NCI-H1417 (cell line): ENCODE measurements around the gene RHOD.

Source experiments
- DNase-seq, 3 experiments: peaks; one replicate each; lab custom pipeline; 2025; lab: John Stamatoyannopoulos, UW

RHOD gene

DNA sequence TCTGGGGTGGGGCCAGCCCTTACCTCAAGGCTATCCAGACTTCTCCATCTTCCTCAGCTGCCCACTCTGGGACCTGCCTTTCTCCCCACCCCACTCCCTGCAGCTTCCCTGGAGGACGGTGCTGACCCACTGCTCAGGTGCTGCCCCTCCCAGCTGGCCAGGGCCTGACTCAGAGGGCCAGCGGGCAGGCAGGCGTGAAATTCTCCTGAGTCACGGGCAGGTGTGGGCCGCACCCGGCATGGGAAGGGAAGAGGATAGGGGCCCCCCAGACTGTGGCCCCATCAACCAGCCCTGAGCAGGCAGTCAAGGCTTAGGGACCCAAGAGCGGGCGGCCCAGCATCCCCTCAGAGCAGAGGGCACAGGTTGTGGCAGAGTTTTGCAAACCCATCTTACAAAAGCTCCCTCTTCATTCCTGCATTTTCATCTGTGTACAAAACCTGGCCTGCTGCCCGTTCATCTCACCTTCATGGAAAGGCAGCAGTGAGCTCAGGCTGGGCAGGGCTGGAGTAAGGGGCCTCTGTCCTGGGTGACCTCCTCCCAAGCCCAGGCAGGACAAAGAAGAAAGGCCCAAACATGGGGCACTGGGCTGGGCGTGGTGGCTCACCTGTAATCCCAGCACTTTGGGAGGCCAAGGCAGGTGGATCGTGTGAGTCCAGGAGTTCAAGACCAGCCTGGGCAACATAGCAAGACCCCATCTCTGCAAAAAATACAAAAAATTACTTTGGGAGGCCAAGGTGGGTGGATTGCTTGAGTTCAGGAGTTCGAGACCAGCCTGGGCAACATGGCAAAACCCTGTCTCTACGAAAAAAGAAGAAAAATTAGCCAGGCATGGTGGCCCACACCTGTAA, 6.1 kb downstream of the RHOD start:
- no peak for DNase-seq

DNA sequence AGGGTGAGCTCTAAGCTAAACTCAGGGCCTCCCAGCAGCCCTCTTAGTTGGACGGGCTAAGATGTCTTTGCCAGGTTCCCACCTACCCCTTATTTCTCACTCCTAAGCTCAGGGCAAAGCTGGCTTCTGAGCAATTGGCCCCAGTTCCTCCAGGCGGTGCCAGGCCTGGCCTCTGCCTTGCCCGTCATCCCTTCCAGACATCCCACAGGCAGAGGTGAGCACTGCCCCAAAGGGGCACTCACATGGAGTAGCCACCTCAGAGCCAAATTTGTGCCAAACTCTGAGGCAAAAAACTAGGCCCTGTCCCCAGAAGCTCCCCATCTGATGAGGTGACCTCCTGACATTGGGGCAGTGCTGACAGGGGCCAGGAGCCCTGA, 9.7 kb downstream of the RHOD start:
- DNase-seq, result no peak

DNA sequence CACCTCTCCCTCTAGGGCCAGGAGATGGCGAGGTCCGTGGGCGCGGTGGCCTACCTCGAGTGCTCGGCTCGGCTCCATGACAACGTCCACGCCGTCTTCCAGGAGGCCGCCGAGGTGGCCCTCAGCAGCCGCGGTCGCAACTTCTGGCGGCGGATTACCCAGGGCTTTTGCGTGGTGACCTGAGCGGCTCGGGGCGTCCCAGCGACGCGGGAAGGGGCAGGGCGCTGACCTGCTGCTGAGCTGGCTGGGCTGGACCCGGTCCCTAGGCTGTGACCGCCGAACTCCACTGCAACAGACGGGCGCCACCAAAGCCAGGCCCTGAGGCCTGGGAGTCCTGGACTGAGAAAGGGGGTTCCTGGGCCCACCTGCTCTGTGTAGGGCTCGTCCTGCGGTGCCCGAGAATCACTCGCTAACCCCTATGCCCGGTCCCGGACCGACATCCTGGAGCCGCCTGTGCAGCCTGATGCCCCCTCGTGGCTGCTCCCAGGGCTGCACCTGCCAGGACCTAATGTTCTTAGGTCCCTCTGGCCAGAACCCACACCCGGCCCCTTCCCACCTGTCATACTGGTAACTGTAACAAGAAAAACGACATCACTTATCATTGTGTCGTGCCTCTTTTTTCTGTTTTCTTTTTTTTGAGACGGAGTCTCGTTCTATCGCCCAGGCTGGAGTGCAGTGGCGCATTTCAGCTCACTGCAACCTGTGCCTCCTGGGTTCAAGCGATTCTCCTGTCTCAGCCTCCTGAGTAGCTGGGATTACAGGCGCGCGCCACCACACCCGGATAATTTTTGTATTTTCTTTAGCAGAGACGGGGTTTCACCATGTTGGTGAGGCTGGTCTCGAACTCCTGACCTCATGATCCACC, 15.0 kb downstream of the RHOD start:
- DNase-seq, result peak in 2 of 3 experiments; percentile 28 to 50

DNA sequence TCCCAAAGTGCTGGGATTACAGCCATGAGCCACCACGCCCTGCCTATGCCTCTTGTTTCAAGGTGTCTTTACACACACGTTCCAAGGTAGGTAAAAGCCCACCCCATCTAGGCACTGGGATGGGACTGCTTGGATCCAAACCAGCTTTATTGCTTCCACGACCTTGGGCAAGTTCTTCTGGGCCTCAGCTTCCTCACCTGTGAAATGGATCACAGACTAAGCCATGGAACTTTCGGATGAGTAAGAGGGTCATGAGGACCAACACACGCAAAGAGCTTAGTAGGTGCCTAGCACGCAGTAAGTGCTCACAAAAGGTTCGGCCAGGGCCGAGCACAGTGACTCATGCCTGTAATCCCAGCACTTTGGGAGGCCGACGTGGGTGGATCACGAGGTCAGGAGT, 15.6 kb downstream of the RHOD start:
- DNase-seq, result no peak

DNA sequence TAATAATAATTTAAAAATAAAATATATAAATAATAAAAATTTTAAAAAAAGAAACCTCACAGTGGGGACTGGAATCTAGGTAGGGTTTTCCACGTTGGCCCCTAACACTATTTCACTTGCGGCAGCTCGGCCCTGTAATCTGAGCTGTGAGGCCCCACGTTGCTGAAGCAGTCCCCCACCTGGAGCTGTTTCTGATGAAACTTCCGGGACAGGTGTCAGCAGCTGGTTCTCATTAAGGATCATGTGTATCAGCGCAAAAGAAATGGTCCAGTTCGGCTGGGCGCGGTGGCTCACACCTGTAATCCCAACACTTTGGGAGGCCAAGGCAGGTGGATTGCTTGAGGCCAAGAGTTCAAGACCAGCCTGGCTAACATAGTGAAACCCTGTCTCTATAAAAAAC, 17.3 kb downstream of the RHOD start:
- no peak for DNase-seq

DNA sequence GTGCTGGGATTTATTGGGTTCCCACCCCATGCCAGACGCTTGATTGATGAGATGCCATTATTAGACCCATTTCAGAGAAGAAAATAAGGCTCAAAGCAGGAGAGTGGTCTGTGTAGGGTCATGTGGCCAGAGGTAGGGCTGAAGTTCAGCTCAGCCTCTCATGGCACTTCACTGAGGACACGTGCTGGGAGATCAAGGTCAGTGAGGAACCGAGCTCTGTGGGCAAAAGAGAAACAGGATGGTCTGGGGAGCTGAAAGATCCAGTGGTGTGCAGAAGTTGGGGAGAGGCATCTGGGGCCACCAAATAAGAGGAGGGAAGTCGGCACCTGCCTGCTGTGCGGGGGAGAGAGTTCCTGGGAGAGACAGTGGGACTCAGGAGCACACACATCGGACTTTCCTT, 19.6 kb downstream of the RHOD start:
- no peak for DNase-seq

DNA sequence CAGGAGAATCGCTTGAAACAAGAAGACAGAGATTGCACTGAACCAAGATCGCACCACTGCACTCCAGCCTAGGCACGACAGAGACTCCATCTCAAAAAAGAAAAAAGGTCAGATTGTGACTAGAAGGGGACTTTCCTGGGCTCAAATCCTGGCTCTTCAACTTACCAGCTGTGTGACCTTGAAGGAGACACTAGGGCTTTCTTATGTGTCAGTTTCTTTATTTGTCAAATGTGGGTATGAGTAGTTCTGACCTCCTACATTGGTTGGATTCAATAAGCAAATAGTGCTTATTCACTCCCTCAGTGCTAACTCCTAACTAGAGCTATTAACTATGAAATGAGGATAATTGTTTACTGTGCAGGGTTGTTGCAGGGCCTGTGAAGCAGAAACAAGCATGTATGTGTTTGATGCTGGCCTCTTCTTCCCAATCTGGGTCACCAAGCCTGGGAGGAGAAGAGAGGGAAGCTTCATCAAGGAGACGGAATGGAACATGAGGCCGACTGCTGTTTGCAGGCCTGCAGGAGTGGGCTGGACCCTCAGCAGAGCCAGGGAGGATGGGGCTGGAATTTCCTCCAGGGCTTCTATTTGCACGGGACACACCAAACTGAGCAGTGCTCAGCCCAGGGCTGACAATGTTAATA, 22.5 kb downstream of the RHOD start:
- DNase-seq, result no peak

DNA sequence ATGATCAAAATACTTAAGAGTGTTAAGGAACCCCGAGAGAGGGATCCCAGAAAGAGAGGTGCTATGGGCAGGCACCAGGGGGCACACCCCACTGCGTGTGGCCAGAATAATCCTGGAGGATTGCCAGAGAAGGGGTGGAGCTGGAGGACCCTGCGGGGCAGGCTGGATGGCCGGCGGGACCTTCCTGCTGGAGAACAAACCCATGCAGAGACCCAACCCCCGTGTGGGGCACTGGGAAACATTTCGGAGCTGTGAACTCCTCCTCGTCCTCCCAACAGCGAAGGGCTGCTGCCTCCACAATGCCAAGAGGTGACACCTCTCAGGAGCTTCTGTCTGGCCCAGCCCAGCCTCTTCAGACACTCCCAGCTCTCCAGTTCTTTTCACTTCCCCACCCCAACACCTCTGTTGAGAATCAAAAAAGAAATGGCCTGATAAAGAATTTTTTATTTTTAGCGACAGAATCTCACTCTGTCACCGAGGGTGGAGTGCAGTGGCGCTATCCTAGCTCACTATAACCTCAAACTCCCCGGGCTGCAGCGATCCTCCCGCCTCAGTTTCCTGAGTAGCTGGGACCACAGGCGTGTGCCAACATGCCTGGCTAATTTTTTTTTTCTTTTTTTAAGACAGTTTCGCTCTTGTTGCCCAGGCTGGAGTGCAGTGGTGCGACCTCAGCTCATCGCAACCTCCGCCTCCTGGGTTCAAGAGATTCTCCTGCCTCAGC, 25.6 kb downstream of the RHOD start:
- DNase-seq, result no peak

DNA sequence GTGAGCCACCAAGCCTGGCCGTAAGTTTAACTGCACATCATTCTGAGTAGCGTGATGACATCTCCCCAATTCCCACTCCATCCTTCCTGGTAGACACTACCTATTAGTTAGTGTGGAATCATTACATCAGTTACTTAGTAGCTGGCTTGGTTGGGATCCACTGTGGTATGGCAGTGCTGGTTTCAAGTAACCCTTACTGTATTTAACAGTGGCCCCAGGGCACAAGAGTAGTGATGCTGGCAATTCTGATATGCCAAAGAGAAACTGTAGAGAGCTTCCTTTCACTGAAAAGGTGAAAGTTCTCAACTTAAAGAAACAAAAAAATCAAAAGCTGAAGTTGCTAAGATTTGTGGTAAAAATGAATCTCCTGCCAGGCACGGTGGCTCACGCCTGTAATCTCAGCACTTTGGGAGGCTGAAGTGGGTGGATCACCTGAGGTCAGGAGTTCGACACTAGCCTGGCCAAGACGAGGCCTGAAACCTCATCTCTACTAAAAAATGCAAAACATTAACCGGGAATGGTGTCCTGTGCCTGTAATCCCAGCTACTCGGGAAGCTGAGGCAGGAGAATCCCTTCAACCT, 27.2 kb downstream of the RHOD start:
- DNase-seq, result no peak

DNA sequence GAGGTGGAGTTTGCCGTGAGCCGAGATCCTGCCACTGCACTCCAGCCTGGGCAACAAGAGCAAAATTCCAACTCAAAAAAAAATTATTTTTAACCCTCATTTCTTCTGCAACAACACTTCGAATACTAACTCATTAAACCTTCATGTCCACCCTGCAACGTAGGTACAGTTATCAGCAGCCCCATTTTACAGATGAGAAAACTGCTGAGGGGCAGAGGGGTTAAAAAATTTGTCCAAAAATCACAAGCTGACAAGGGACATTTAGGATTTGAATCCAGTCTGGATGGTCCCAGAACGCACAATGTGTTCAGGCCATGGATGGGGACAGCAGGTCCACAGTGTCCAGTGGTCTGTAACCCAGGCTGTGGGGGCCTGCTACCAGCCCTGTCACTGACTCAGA, 29.0 kb downstream of the RHOD start:
- DNase-seq, result no peak

DNA sequence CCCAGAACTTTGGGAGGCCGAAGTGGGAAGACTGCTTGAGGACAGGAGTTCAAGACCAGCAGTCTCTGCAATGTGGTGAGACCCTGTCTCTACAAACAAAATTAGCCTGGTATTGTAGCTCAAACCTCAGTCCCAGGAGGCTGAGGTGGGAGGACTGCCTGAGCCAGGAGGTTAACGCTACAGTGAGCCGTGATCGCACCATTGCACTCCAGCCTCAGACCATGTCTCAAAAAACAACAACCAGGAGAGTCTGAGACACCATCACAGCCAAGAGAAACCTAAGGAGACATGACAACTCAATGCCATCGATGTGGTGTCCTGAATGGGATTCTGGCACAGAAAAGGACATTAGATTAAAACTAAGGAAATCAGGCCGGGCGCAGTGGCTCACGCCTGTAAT, 34.1 kb downstream of the RHOD start:
- no peak for DNase-seq

DNA sequence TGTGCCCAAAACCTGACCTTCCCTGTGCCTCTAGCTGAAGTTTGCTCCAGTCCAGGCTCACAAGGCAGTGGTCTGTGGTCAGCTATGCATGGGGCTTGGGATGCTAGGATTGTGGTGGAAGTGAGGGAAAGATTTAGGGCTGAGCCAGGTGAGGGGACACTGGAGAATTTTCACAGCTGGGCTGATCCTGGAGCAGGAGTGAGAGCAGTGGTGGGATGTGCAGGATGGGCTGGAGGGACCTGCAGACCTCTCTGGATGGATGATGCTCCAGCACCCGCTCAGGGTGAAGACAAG, 38.5 kb downstream of the RHOD start:
- DNase-seq, result no peak

DNA sequence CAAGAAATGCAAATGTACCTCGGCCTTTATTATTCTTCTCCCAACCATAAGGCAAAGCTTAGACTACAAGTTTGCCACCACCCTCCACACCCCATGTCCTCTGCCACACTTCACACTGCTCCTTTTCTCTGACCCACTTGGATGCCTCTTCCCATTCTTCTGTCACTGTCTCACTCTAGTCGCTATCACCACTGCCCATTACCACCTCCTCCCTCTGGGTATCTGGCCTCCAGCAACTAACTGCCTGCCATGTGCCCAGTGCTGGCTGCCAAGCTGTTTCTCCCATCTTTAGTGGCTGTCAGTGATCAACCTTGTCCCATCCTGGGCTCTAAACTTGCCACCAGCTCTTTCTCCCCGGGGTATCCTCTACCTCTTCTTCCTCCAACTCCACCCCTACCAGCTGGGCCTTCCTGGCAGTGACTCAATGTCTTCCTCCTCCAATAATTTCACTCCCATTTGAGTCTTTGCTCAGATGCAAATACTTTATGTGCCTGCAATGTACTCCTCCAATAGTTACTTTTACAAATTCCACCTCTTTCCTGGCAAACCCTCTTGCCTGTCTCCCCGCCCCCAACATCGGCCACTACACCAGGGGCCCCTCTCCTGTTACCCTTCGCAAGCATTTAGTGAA, 42.3 kb downstream of the RHOD start:
- no peak for DNase-seq

DNA sequence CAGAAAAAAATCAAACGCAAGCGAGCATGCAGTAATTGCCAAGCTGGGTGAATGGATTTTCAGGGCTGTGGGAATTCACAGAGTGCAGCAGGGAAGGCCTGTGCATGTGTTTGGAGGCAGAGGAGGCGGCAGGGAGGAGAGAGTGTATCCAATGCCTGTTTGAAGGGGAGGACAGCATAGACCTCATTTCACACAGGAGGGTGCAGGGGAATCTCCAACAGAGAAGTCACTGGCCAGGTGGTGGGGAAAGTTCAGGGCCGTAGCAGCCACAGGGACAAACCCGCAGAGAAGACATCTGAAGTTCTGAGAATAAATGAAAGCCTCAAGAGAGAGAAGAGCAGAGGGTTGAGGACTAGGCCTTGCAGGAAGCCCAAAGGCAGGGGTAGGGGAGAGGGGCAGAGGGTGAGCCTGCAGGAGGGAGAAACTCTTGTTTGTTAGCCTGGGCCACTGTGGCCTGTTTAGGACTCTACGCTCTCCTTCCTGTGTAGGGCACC, 43.2 kb downstream of the RHOD start:
- DNase-seq, result no peak

DNA sequence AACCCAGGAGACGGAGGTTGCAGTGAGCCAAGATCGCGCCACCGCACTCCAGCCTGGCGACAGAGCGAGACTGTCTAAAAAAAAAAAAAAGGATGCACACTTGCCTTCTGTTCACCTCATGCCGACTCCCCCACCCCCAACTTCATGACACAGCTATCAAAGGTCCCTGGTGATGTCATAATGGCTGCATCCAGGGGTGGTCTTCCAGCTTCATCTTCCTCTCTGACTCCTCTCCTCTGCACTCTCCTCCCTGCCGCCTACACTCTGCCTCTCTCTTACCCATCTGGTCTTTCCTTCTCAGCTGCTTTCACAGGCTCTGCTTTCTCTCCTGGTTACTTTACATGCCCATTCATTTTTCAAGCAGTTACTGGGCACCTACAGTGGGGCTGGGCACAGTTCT, 46.0 kb downstream of the RHOD start:
- no peak for DNase-seq

DNA sequence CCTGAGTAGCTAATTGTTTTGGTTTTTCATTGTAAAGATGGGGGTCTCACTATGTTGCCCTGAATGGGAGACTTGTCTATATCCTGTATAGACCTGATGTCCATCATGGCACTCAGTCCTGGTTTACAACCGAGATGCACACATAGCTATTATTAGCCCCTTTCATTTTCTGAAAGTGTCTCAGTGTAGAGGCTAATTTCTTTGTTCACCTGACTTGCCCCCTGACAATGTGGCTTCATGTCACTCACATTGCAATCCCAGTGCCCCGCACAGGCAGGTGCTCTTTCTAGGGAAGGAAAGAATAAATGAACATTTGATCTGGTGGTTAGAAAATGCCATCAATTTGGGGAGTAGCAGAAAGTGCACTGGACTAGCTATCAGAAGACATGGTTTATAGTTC, 49.3 kb downstream of the RHOD start:
- DNase-seq, result no peak

DNA sequence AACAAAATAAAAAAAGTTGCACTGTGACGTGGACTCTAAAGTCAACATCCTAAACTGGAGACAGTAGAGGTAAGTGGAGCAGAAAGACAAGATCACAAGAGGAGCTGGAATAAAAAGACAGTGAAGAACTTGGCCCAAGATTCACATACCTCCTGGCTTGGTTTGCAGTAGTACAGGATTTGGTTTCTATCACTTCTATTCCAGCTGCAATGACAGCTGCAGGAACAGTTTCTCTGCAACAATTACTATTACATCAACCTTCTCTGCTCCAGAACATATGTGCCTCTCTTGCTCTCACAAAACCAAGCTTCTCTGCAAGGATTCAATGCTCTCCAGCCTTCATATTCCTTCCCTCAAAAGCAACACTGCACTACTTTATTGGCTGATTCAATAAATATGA, 54.6 kb downstream of the RHOD start:
- DNase-seq, result no peak

DNA sequence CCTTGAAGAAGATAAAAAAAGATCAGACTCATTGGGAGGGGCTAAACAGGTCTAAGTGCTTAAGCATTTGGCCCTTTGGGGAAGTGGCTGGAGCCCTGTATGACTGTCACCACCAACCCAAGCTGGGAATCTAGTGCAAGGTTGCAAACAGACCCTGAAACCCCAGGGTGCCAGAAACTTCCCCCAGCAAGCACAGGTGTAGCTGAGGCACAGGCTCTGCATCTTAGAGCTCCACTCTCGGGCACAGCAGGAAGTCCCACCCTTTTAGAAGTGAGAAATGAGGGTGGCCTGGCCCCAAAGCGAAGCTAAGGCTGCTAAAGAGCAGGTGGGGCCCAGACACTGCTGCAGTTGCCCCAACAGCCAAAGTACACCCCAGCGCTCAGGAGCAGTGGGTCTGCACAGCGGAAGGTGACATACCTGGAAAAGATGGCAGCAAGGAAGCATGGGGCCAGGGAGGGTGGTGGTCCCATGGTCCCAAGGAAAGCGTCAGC, 56.6 kb downstream of the RHOD start:
- DNase-seq, result no peak

DNA sequence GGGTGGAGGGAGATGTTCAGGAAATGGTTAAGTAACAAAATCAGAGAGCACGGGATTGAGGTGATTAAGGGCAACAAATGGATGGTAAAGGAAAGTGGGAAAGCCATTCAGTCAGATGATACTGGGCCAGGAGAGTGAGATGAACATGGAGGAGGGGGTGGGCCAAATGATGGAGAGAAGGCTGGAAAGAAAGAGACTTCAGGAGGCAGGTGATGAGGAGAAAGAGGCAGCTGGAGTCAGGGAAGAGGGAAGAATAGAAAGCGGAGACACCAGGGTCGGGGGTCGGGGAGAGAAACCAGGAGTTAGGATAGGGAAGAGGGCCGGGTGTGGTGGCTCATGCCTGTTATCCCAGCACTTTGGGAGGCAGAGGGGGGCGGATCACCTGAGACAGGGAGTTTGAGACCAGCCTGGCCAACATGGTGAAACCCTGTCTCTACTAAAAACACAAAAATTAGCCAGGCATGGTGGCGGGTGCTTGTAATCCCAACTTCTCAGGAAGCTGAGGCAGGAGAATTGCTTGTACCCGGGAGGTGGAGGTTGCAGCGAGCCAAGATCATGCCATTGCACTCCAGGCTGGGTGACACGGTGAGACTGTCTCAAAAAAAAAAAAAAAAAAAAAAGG, 57.7 kb downstream of the RHOD start:
- DNase-seq, result no peak

DNA sequence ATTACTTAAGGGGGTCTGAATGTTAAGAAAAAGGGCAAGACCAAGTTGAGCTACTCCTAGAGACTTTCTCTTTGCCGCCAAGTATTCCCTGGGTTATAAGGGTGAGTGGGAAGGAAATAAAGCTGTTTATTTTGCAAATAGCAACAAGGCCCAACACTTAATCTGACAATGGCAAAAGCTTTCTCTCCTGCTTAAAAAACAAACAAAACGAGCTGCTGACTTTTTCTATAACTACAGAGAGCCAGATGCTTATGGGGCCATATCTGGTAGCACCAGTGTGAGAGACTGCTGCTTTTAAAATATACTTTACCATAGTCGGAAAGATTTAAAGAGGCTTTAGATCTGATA, 60.1 kb downstream of the RHOD start:
- DNase-seq, result peak in 1 of 3 experiments; percentile 58

DNA sequence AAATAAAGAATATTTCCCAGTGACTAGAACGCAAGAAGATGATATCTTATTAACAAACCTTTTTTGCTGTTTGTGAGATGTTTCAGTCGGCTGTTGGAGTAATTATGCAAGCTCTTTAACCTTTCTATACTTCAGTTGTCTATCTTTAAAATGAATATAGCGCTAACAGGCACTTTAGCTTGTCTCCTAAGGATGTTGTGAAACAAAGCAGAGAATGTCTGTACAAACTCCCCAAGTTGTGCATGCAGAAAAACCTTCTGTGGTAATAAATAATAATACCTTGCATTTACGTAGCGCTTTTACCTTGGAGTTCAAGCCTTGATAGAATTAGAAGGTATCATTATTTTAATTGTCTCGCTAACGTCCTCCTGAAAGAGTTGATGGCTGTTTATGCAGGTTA, 60.5 kb downstream of the RHOD start:
- no peak for DNase-seq
